ENCODE data around the gene MAGOH. TPM values are rescaled to one million over a fixed set of nuclear protein-coding genes. Genes with fewer than 3 reads are reported as not detected.

The MAGOH gene
- total and polyA plus RNA-seq, 10 of the 15 experiments (the other 5 are each of a cell fraction or from before 2014, with no cell fraction given), result 62.6 to 261 (median 89.8) TPM

- 80% methylated on average over 3 of the region's 3 CpGs for WGBS (ENCODE audit: insufficient coverage, insufficient replicate concordance, low lambda C conversion rate, missing lambda C conversion rate)
- ChIA-PET CTCF (no interaction called here), SMC1A (ENCODE audit: uncharacterized antibody, unreplicated experiment) (no interaction called here), POLR2A (no interaction called here), RAD21 (ENCODE audit: unreplicated experiment) (interaction anchor here (0.6 kb wide), 1 partner anchor 30 kb away, joined by 3 read pairs; no protein-coding TSS in a partner anchor)
- Histone ChIP-seq H3K4me2 (ENCODE audit: control insufficient read depth, insufficient read depth) (no peak overlapping the region), H3K9me3 (replicated peaks; ENCODE audit: control insufficient read depth, insufficient read depth, low read length) (no peaks in the 10 kb centered on the region), H3K4me3 (no peak overlapping the region), H3K27me3 (replicated peaks in 1 of 2; ENCODE audit: control insufficient read depth in 2 of 2, insufficient read depth in 2 of 2, low read length in 1 of 2) (no peaks in the 10 kb centered on the region), H4K20me1 (ENCODE audit: control insufficient read depth, insufficient read depth) (no peaks in the 10 kb centered on the region), H3K36me3 (ENCODE audit: control insufficient read depth in 2 of 2, insufficient read depth in 2 of 2, low read length in 1 of 2) (peaks cover 15 to 27% of the 10 kb centered on the region in 2 experiments), H3K4me1 (ENCODE audit: control insufficient read depth, insufficient read depth, low read length) (peaks cover 8% of the 10 kb centered on the region), H3K79me2 (ENCODE audit: control insufficient read depth, insufficient read depth, low read length) (no peaks in the 10 kb centered on the region), H3K27ac (ENCODE audit: control insufficient read depth, insufficient read depth) (no peak overlapping the region), H2AFZ (ENCODE audit: control insufficient read depth, low read depth, low read length) (no peak overlapping the region), H3K9ac (ENCODE audit: control insufficient read depth, insufficient read depth, low read length) (no peak overlapping the region)
- FAIRE-seq (no peak), ATAC-seq (no peak), DNase-seq (ENCODE audit: low read depth, low spot score) (no peak)
- in situ Hi-C loops (cut with MboI) (no loop called here), intact Hi-C loops (cut with micrococcal nuclease; ENCODE audit: unreplicated experiment) (no loop called here)
- BruUV-seq (replicated peaks), result no TSS peak
- no peak for TF ChIP-seq NFYB (IDR thresholded peaks at IDR 0.05; ENCODE audit: insufficient read depth, low read depth, low read length)
- TF ChIP-seq FOXM1 (IDR thresholded peaks at IDR 0.05; ENCODE audit: low read depth, low read length), result no peak
- no peak for TF ChIP-seq WRNIP1 (IDR thresholded peaks at IDR 0.05; ENCODE audit: borderline replicate concordance, low read depth, low read length)
- TF ChIP-seq FOXK2 (IDR thresholded peaks at IDR 0.05), result no peak
- TF ChIP-seq IKZF1 (conservative IDR thresholded peaks at IDR 0.05), result no peak
- no peak for TF ChIP-seq IRF3 (IDR thresholded peaks at IDR 0.05)
Observed at GRCh38 chr1:53249706-53250105, 11.4 kb upstream of the MAGOH start.

Data from GM12878 (cell line).